Muscle of back (tissue), 11 donors: Measurements from ENCODE around the gene APBB1IP. TPM values are rescaled to one million over a fixed set of nuclear protein-coding genes. Genes with fewer than 3 reads are reported as not detected.

ENCODE experiments used
- DNase-seq, 3 donors: peaks; one replicate each; pipeline versions ENCODE4 v3.0.0 to v3.0.0-alpha.2; 2013
- polyA plus RNA-seq, 10 donors: library from polyadenylated mRNA; unstranded; fragments of 120-200 nt; gene quantifications; one replicate each; pipeline ENCODE4 v1.2.1, GENCODE V29; 2013; ENCODE audit not compliant: insufficient read length in 10 of 10

Gene APBB1IP
- polyA plus RNA-seq, 10 donors, result 1.2 to 6.1 (median 2.7) TPM

- no peak for DNase-seq
Measured at GRCh38 chr10:26507441-26507840, 69.3 kb downstream of the APBB1IP start.

DNA sequence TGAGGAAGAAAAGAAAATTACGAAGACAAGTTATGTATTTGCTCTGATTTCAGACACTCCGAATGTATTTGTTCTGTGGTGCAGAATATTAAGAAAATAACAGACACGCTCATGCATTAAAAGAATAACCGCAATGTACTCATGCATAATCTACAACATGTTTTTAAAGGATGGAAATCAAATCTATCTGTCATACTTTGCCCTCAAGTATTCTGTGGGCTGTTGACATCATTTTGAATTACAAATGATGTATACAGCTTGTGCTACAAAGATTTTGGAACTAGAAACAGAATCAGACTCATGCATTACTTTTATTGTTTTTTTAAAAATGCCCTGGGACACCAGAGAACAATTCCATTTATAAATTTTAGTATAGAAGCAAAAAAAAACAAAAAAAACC is 69.9 kb downstream of the APBB1IP start:
- no peak for DNase-seq

GRCh38 chr10:26509307-26509706 is 71.2 kb downstream of the APBB1IP start:
- no peak for DNase-seq

- no peak for DNase-seq
Measured at GRCh38 chr10:26513101-26513500, 75.0 kb downstream of the APBB1IP start.

- DNase-seq, result no peak
Measured at GRCh38 chr10:26516540-26517101, 78.5 kb downstream of the APBB1IP start.

- no peak for DNase-seq
Measured at GRCh38 chr10:26517141-26517867, 79.2 kb downstream of the APBB1IP start.

DNA sequence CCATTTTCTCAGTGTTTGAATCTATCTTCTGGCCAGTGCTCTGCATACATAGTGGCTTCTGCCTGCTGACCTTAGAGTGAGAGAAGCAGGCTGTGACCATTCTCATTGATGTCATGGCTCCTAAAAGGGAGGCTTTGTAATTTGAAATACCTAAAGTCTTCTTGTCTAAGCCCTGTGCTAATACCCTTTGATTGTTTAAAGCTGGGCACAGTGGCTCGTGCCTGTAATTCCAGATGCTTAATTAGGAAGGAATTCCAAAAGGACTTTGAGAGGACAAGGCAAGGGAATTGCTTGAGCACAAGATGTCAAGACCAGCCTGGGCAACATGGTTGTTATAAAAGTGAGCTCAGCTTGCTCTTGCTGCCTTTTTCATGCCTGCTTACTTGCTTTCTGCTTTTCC is 81.7 kb downstream of the APBB1IP start:
- DNase-seq, result no peak

GRCh38 chr10:26520575-26520974 is 82.4 kb downstream of the APBB1IP start:
- DNase-seq, result no peak

DNA sequence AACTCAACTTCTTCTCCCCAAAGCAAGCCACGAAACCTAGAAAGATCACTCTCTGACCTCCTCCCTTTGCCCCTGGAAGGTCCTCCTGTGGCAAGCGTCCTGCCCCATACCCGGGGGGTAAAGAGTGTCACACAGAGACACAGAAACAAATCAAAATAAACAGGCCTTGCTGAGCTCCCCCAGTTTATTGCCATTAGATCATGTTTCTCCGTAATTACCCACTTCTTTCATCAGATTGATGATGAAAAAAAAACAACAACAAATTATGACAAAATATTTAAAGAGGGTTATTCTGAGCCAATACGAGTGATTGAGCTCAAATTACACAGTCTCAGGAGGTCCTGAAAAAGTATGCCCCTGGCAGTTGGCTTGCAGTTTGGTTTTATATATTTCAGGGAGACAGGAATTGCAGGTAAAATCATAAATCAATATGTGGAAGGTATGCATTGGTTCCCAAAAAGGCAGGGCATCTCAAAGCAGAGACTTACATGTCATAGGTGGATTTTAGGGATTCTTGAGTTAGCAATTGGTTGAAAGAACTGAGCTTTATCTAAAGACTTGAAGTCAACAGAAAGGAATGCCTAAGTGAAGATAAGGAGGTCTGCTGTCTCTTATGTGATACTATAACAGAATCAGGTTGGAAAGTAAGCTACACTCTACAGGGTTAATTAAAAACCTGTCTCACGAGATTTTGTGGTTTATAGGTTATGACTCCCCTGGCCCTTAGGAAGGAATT is 86.2 kb downstream of the APBB1IP start:
- DNase-seq, result no peak

GRCh38 chr10:26525586-26525985 is 87.4 kb downstream of the APBB1IP start:
- no peak for DNase-seq

DNA sequence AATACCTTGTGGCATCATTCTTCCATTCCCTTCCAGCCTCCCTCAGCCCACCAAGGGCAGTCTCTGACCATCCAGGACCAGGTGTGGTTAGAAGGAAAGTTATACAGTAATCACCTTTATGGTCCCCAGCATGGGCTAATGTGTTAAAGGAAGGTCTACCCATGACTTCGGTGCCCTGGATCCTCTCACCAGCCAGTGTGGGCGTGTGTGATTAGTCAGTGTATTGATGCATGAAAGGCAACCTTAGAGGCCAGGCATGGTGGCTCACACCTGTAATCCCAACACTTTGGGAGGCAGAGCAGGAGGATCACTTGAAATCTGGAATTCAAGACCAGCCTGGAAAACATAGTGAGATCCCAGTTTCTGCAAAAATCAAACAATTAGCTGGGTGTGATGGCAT is 88.9 kb downstream of the APBB1IP start:
- no peak for DNase-seq

DNA sequence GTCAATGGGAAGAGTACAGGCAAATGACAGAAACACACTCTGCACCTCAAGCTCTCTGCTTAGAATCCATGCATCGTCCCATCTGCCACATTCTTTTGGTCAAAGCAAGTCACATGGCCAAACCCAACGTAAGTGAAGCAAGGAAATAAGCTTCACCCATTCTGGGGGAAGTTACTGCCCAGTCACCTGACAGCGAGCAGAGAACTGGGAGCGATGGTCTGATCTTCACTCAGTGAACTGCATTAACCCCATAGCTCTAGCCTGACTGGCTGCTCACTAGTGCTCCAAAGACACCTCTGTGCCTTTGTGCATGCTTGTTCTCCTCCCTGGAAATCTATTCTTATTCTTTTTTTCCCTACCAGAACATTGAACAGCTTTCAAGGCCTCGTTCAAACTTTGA is 89.9 kb downstream of the APBB1IP start:
- DNase-seq, result no peak

DNA sequence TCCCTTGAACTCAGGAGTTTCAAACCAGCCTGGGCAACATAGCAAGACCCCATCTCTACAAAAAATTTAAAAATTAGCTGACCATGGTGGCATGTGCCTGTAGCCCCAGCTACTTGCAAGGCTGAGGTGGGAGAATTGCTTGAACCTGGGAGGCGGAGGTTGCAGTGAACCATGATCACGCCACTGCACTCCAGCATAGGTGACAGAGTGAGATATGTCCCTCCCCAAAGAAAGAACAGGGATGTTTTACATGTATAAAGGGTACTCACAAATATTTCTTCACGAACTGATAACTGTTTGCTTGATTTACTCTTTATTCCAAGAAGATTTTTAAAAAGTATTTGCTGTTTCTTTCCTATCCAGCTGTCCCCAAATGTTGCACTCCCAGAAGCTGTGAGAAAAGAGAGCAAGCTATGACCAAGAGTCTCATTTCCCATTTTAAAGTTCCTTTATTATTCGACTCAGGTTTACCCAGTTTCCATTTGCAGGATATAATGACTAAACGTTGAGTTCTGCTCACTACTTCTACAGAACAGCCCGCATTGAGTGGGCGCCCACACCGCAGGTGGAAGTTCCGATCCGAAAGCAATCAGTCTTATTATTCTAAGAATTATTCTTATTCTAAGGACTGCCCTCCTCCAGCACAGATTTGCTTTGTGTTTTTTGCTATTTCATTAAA is 90.7 kb downstream of the APBB1IP start:
- no peak for DNase-seq

- no peak for DNase-seq
Measured at GRCh38 chr10:26534384-26534783, 96.2 kb downstream of the APBB1IP start.

- DNase-seq, result no peak
Measured at GRCh38 chr10:26540601-26541000, 102.5 kb downstream of the APBB1IP start.

DNA sequence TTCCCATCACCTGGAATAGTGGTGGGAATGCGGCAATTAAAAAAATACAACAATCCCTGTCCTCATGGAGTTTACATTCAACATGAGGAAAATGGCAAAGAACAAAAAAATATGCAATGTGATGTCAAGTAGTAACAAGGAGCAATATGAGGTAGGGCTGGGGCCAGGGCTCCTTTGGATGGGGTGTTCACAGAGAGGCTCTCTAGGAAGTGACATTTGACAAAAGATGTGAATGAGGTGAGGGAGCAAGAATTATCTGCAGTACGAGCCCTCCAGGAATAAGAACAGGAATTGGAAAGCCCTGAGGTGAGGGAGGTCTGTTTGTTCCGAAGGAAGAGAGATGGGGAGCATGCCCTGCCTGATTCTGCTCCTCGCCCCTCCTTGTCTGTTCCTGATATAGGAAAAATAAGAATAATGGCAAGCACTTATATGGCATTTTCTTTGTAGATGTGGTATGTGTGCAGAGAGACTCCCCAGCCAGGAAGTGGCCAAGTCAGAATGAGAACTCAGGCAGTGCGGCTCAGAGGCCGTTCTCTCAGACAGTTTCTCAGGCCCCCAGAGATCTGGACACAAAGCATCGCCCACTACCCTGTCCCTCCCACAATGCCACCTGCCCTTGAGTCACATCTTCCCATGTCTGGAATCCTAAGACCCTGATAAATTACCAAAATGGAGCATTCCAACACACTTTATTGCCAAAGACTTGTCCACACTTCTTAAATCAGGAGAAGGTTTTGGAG is 105.6 kb downstream of the APBB1IP start:
- no peak for DNase-seq

- no peak for DNase-seq
Measured at GRCh38 chr10:26544932-26545331, 106.8 kb downstream of the APBB1IP start.

DNA sequence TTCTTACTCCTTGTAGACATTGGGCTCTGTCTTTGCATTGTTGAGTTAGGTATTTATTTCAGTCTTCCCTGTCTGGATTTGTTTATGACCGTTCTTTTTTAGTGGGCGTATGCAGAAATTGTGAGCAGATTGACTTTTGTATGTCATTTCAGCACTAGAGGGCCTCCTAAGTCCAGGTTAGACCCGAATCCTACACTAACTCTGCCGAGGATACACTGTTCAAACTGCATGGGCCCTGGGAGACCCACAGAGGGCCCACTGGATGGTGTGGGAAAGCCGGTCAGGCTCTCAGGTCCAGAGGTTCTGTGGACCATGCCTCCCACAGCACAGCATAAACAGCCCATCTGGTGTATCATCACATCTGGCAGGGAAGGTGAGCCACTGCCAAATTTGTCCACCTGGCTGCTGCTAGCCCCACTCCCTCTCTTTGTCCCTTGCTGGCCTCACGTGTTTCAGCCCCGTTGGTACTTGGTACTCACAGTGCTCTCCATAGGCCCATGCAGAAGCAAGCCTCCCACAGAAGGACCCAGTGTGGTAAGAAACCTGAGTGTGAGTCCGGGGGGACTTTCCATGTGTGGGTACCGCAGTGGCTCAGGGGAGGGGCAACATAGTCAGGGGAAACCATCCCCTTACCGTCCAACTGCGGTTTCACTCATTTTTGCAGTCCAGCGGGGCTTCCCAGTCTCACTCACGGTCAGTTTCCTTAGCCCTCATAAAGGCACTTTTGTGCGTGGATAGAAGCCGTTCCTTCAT is 112.8 kb downstream of the APBB1IP start:
- DNase-seq, result no peak

GRCh38 chr10:26554246-26554645 is 116.1 kb downstream of the APBB1IP start:
- no peak for DNase-seq

- peak; percentile 33 to 75 (median 52) for DNase-seq
Measured at GRCh38 chr10:26555719-26556368, 117.7 kb downstream of the APBB1IP start.
